Right lobe of liver (tissue), 4 donors: ENCODE measurements around the gene MAP3K14.

Experiments used
- CTCF ChIP-seq, 4 donors: fragments of 200-600 bp in 3 of 4; fragments of 450-650 bp in 1 of 4; IDR thresholded peaks; one replicate each; pipeline versions ENCODE4 v1.5.1 to v1.8.0; 2016 to 2022; ENCODE audit warnings: antibody characterized with exemption in 4 of 4, mild to moderate bottlenecking in 2 of 4
- POLR2A ChIP-seq: fragments of 450-650 bp; IDR thresholded peaks from one replicate; pipeline ENCODE4 v1.6.1; 2017; ENCODE audit warnings: antibody characterized with exemption, mild to moderate bottlenecking
- donor health status: DM: no; HTN: no; CAD: no.
- donor health status: DM: no; HTN: no; CAD: no.
- donor health status: DM: no; HTN: yes; CAD: no.

GRCh38 chr17:45308840-45309239 lies 8.0 kb downstream of the MAP3K14 start:
- TF ChIP-seq CTCF (IDR thresholded peaks at IDR 0.05) (no peak), POLR2A (no peak)
